Measurements from ENCODE around the gene CDCP1.

GRCh38 chr3:45043728-45044299 is 102.4 kb downstream of the CDCP1 start:
- no peak for TF ChIP-seq CTCF (IDR thresholded peaks at IDR 0.05; ENCODE audit: low read length)
- TF ChIP-seq EZH2 (IDR thresholded peaks at IDR 0.05; ENCODE audit: borderline replicate concordance, low read length): no peak
